CD4-positive, alpha-beta T cell treated with Interleukin-4 for 1 hour (primary cell): ENCODE data around the gene PKDCC.
A peak's percentile ranks its signal among the peaks of the same experiment; 100 is the strongest.

Experiments
- DNase-seq, 2 donors: peaks; one replicate each; pipeline ENCODE4 v3.0.0-alpha.2; 2020 to 2022

The PKDCC gene

GRCh38 chr2:42091671-42092070 lies 43.9 kb downstream of the PKDCC start:
- DNase-seq, result no peak

- no peak for DNase-seq
Measured at GRCh38 chr2:42092084-42092996, 44.5 kb downstream of the PKDCC start.

DNA sequence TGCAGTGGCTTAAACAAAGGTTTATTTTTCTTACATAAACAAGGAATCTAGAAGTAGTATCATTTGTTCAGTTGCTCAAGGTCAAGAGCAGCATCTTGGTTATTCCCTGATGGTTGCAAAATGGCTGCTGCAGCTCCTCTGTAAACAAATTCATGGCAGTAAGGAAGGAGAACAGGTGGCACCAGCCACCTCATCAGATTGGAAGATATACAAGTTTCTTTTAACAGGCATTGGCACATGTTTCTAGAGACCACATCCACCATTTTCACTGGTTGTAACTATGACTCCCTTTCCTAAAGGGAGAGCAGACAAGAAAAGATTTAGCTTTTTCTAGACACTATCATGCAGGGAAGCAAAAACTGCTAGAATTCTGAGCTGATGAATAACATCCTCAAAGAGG lies 46.3 kb downstream of the PKDCC start:
- DNase-seq, result no peak

- DNase-seq, result peak; percentile 81 to 83
Measured at GRCh38 chr2:42095923-42096408, 48.1 kb downstream of the PKDCC start.

GRCh38 chr2:42096869-42097591 lies 49.2 kb downstream of the PKDCC start:
- no peak for DNase-seq

- DNase-seq, result peak in 1 of 2 donors; percentile 73
Measured at GRCh38 chr2:42098571-42099437, 51.0 kb downstream of the PKDCC start.

- DNase-seq, result peak in 1 of 2 donors; percentile 20
Measured at GRCh38 chr2:42099438-42100173, 51.8 kb downstream of the PKDCC start.

GRCh38 chr2:42100683-42101205 lies 52.9 kb downstream of the PKDCC start:
- DNase-seq, result no peak

DNA sequence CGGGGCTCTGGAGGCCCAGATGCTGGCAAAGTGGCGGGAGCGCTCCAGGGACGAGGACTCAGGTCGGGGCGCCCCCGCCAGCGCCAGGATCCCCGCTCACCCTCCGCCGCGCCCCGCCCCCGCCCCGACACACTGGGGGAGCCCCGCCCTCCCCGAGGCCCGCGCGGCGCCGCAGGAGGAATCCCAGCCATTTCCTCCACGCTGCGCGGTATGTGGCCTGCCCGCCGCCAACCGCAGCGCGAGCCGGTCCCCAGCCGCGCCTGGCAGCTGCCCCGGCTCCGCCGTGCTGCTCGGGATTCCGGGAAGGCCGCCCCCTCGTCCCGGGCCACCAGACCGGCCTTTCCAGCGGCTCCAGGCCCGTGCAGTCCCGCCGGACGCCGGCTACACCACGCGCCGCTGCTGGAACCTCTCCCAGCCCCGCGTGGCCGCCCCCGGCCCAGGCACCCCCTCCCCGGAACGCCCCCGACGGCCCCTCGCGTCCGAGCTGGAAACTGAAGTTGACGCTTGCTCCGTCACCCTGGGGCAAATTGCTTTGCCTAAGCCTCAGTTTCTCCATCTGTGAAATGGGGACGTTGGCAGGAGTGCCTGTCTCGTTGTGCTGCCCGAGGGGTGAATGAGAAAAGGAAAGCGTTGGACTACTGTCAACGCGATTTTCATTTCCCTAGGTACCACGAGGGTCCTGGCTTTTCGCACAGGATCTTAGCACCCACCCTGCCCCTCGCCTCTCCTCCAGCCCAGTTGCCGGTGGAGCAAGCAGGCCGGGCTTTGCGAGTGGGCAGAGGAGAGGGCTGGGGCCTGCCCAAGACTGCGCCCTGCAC lies 53.6 kb downstream of the PKDCC start:
- DNase-seq, result peak; percentile 76 to 78

DNA sequence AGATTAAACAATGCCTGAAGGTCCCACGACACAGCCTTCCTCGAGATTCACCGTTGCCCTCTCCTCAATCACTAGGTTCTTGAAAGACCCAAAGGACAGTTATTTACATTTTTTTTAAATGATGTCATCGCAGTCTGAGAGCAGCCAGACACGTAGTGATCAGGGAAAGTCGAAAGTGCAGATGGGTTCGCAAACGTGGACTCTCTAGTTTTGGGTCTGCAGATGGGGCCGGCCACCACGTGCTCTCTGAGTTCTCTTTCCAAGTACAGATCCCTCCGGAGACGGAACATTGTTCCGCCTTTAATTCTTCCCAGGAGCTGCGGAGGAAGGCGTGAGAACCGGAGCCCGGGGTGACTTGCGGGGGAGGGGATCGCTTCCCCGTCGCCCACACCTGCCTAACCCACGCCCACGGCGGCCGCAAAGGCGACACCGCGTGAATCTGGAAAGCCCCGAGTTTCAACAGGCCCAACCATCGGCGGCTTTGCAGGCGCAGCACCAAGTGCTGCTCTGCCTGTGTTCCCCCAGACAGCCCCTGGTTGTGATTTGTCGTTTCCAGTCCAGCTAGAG lies 54.3 kb downstream of the PKDCC start:
- DNase-seq, result peak; percentile 97

DNA sequence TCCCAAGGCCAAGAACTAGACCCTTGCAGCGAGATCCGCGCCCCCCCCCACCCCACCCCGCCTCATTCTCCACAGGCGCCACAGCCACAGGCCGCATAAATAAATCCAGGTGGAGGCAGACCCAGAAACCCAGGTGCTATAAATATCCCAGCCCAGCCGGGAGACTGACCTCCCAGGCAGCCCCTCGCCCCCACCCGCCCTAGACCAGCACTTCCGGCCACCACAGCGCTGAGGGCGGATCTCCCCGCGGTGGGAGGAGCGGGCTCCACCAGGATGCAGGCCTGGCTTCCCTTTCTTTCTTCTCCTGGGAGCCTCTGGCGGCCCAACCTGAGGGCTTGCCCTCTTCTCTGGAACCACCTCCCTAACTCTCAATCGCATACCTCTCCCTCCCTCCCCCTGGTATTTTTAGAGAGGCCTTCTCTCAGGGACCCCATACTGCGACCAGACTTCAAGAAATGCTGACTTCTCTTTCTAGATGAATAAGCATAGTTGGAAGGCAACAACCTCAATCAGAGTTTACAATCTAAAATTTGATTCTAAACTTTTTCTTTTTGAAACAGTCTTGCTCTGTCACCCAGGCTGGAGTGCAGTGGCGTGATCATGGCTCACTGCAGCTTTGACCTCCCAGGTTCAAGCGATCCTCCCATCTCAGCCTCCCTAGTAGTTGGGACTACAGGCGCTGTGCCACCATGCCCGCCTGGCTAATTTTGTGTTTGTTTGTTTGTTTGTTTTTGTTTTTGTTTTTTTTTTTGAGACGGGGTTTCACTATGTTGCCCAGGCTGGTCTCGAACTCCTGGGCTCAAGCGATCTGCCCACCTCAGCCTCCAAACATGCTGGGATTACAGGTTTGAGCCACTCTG lies 55.0 kb downstream of the PKDCC start:
- DNase-seq, result no peak

DNA sequence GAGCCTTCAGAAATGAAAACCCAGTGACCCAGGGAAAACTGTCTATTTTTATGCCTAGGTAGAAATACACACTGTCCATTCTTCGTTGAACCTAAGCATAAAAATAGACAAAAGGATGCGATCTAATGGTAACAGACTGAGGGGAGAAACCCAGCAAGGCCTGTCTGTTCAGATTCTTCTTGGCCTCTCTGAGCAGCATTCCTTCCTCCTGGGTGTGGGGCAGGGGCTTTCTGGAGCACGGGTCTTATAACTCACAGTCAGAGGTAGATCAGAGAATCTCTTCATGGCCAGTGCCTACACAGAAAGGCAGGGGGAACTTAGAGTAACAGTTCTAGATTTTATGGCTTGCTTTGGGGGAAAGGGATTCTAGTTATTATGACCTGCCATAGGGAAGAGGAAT lies 56.0 kb downstream of the PKDCC start:
- DNase-seq, result no peak

GRCh38 chr2:42104621-42105020 lies 56.8 kb downstream of the PKDCC start:
- no peak for DNase-seq

DNA sequence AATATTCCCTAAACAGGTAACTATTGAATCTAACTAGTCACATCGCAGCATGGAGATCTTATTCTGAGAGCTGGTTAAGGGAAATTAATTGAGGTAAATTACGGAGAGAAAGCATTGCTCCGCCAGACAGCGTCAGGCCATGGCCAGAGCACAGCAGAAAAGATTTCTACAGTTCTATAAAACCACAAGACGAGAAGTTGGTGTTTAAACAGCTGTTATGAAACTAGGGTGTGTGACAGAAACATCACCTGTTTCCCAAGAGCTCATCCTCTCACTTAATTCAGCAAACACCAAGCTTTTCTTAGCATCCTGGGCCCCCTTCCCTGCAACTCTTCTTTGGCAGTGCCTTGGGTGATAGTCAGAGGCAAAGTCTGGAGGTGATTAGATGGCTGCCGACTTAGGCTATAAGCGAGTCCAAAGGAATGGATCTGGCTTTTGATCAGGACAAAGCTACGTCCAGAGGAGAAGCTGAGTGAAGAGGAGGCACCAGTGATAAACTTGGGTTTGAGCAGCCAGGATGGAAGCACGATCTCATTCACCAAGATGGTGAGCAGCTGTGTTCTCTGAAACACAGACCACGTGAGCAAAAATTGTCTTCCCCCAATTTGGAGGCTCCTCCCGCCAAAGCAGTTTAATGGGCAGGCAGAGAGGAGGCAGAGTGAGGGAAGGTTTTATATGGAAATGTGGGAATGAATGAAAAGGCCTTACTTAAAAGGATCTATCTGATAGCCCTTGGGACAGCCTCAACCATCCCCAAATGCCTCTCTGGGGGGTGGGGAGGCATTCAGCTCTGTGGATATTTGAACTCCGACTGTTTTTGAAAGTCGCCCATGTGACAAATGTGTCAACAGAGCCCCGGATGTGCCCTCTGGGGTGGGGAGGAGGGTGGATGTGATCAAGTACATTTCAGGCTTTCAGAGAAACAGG lies 57.8 kb downstream of the PKDCC start:
- DNase-seq, result peak; percentile 89 to 93

DNA sequence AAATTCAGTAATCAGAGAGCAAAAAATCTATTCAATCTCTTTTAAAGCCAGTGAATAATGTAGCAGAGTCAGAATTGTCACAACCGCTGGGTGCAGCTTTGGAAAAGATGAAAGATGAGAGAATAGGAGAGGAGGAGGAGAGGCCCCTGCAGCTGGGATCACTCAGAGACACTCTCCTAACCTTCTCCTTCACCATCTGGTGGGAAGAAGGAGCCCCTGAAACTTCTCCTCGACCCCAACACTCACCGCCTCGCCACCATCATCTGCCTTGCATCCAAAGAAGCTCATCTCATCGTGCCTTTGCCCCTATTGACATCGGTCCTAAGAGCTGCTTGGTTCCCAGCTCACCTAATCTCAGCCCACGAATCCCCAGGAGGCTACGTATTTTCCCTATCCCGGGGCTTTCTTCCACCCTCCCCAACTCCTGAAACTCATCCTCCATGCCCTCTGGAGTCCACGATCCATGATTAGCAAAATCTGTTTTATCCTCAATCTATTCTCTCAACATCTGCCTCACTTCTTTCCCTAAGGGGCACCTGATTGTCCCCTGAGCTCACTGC lies 58.5 kb downstream of the PKDCC start:
- DNase-seq, result no peak

- DNase-seq, result no peak
Measured at GRCh38 chr2:42107249-42108042, 59.6 kb downstream of the PKDCC start.
